GM12801 (cell line): ENCODE data around the gene RTBDN.

Source experiments
- TF ChIP-seq, protein P1 (sequence below): IDR thresholded peaks from one replicate; pipeline ENCODE4 v1.5.1; 2011; ENCODE audit warnings: control low read depth; ENCODE audit not compliant: insufficient read length; ENCODE audit errors: extremely low read depth

Gene RTBDN

DNA sequence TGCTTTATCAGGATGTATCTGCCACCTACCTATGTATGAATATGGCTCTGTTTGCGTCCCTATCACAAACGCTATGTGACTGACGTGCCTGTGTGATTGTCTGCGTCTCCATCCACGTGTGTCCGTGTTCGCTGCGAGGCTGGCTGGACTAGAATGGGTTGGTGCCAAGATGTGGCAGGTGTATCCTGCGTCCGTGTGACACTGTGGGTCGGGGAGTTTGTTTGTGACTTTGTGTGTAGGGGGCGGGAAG, 52.3 kb downstream of the RTBDN start:
- TF ChIP-seq, protein P1, sequence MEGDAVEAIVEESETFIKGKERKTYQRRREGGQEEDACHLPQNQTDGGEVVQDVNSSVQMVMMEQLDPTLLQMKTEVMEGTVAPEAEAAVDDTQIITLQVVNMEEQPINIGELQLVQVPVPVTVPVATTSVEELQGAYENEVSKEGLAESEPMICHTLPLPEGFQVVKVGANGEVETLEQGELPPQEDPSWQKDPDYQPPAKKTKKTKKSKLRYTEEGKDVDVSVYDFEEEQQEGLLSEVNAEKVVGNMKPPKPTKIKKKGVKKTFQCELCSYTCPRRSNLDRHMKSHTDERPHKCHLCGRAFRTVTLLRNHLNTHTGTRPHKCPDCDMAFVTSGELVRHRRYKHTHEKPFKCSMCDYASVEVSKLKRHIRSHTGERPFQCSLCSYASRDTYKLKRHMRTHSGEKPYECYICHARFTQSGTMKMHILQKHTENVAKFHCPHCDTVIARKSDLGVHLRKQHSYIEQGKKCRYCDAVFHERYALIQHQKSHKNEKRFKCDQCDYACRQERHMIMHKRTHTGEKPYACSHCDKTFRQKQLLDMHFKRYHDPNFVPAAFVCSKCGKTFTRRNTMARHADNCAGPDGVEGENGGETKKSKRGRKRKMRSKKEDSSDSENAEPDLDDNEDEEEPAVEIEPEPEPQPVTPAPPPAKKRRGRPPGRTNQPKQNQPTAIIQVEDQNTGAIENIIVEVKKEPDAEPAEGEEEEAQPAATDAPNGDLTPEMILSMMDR: no peak

DNA sequence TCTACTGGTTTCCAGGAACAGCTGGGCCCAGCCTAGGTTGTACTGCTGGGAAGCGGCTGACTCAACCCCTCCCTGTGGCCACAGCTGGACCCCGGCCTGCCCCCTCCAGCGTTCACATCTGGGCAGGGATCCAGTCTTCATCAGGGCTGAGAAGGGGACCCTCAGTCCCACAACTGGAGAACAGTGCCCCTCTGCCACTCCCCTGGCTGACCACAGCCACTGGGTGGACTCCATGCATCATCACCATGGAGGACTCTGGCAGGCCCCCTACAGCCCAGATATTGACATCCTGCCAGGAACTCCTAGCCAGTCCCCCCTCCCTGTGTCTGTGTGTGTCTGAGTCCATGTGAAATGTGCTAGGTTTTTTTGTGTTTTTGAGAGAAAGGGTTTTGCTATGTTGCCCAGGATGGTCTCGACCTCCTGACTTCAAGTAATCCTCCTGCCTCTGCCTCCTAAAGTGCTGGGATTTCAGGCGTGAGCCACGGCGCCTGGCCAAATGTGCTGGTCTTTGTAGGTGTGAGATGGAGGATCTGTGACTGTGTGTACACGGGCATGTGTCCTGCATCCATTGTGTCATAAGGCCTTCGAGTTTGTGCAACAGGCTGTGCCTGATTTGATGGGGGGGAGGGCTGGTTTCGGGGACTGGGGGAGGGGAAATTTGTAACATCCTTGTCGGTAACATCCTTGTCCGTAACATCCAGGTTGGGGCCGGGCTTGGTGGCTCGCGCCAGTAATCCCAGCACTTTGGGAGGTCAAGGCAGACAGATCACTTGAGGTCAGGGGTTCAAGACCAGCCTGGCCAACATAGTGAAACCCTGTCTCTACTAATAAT, 55.0 kb downstream of the RTBDN start:
- TF ChIP-seq, protein P1: no peak

DNA sequence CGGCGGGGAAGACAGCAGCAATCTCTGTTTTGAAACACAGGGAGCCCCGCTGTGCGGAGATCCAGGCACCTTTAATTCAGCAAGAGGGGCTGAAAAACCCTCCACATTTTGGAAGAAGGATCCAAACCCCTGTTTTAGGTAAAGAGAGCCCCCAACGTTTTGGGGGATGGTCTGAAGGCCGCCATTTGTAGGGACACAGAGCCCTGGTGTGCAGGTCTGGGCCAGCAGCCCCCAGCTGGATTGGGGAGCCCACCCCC, 55.5 kb downstream of the RTBDN start:
- TF ChIP-seq, protein P1: no peak

DNA sequence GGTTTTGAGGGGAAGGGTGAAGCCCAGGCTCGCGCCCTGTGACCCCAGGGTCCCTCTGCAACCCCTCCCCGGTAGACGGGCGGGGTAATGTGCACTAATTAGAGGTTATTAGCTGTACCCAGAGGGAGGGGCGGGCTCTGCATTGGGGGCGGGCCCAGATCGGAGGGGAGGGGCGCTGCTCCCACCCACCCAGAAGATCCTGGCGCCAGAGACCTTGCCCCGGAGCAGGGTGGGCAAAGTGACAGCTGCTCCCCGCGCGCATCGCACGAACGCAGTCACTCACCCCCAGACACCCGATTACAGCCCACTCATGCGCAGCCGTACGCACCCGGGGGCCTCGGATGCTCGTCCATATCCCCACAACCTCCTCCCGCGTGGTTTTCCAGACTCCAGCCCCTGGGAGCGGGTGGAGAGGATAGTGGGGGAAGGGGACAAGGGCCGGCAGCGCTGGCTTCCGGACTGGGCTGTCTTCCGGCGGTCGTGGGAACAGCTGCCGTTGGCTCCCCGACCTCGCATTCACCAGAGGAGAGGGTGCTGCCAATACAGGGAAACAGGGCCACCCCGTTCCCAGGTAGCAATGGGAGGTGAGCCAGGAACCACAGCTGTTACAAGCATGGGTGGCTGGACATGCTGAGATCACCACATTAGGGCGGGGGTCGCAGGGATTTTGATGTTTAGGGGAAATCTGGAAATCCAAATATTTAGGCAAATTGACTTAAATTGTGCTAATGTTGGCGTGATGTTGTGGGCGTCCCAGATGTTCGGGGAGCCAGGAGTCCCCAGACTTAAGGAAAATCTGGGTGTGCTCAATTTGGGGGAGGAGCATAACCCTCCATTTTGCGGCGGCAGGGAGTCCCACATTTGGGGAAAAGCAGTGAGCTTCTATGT, 56.1 kb downstream of the RTBDN start:
- TF ChIP-seq, protein P1: no peak

DNA sequence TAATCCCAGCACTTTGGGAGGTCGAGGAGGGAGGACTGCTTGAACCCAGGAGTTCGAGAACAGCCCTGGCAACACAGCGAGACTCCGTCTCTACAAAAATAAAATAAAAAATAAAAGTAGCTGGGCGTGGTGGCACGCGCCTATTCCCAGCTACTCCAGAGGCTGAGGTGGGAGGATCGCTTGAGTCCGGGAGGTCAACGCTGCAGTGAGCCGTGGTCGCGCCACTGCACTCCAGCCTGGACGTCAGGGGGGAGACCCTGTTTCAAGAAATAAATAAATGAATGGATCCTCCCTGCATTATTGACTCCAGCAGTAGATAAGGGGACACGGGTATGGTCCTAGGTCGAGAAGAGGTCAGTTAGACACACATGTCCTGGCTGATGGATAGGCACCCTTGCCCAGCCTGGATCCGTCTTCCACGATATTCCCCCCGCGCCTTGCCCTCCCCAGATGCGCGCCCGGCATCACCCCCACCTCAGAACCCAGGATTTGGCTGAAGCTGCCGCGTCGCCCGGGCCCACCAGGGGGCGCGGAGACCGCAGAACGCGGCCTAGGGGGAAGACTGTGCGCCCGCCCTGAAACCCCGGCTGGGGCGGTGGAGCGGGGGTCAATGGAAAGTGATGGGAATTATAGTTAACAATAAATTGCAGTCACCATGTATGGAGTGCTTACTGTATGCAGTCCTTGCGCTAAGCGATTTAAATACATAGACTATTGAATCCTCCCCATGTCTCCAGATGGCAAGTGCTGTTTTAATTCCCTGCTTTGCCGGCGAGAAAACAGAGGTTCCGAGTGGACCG, 57.0 kb downstream of the RTBDN start:
- TF ChIP-seq, protein P1: no peak
